ENCODE measurements around the gene ASB14.
"Not testable (repeated sequence)": the region's sequence is repeated elsewhere in the genome, so short reads cannot be mapped to it uniquely, and the experiment has no call there.

The ASB14 gene
- 0 to 2.3 (median 0.18) reads per million in 17 experiments for total RNA-seq

DNA sequence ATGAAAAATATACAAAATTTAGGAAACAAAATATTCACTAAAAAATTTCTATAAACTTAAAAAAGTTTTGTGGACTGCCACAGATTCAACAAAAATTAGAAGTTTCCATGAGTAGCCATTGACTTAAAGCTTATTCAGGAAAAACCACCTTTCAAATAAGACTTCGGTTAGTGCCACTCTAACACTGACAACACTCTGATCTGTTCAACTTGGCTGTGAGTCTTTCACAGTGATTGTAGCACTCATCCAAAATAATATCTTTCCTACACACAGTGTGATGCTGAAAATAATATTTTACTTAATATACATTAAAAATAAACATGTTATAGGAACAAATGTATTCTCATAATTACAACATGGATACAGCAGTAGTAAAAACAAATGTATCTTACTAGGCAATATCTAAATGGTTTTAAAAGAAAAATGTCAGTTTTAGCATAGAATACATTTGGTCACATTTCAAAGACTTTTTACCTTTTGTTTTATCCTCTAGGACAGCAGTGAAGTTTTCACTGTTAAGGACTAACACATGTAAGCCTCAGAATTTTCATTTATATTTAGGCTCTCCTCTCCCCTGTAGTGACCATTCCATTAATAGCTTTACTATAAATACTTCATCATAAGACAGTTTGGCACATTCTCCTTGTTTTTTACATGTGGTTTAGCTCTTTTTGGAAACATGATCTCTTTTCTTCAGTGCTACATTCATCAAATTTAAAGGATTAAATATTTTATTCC lies at the start of gene ASB14:
Gene ASB14, minus strand, starts transcription at position 527 of the 738 bp plus-strand sequence. CDS start 652 bp downstream, outside the sequence.
- DNase-seq = no peak

DNA sequence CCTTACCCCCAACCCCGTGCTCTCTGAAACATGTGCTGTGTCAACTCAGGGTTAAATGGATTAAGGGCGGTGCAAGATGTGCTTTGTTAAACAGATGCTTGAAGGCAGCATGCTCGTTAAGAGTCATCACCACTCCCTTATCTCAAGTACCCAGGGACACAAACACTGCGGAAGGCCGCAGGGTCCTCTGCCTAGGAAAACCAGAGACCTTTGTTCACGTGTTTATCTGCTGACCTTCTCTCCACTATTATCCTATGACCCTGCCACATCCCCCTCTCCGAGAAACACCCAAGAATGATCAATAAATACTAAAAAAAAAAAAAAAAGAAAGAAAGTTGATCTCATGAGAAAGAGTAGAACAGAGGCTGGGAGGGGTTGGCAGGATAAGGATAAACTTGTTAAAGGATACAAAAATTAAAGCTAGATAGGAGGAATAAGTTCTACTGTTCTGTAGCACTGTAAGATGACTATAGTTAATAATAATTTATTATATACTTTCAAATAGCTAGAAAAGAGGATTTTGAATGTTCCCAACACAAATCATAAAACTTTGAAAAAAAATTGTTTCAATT lies 46.7 kb upstream of the ASB14 start:
- DNase-seq = not testable (repeated sequence)

DNA sequence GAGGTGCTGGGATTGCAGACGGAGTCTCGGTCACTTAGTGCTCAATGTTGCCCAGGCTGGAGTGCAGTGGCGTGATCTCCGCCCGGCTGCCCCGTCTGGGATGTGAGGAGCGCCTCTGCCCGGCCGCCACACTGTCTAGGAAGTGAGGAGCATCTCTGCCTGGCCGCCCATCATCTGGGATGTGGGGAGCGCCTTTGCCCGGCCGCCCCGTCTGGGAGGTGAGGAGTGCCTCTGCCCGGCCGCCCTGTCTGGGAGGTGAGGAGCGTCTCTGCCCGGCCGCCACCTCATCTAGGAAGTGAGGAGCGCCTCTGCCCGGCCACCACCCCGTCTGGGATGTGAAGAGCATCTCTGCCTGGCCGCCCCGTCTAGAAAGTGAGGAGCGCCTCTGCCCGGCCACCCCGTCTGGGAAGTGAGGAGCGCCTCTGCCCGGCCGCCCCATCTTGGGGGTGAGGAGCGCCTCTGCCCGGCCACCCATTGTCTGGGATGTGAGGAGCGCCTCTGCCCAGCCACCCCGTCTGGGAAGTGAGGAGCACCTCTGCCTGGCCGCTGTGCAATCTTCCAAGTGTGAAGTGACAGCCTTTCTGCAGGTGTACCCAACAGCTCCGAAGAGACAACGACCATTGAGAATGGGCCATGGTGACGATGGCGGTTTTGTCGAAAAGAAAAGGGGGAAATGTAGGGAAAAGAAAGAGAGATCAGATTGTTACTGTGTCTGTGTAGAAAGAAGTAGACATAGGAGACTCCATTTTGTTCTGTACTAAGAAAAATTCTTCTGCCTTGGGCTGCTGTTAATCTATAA lies 46.0 kb upstream of the ASB14 start:
- DNase-seq = not testable (repeated sequence)

DNA sequence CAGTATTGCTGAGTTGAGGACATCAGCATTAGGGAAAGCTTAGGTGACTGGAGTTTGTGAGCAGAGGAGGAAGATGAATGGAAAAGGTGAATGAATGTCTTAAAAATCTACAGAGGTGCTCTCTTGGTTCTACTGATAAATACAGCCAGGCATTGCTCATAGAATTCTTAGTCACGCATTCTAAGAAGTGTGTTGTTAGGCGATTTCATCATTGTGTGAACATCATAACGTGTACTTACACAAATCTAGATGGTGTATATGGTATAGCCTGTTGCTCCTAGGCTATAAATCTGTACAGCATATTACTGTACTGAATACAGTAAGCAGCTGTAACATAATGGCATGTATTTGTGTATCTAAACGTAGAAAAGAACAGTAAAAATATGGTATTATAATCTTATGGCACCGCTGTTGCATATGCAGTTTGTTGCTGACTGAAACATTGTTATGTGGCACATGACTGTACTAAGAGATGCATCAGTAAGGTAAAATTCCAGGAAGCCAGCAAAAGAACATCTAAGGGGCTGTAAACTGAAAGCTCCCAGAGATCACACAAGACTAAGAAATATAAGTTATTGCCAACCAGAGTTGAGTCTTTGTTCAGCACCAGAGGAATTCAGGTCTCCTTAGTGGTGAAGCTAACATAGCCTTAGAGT lies 42.9 kb upstream of the ASB14 start:
- DNase-seq = no peak

DNA sequence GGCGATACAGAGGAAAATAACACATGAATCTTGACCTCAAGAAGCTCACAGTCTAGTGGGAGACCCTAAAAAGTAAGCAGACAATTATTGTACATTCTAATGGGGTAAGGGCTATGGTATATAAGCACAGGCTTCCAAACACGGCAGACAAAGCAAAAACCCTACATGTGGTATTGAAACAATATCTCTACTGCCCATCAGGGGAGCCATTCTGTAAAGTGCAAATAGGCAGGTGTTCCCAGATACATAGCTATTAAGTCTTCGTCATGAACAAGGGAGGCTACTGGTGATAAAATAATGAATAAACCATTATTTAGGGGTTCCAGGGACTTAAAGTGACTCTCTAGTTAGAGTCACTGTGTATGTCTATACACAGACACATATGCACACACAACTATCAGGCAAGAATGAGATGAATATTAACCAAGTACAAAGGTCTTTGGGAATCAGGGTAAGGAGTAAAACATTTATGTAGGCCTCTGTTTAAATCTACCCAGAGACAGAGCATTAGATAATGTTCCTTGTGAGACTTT lies 38.7 kb upstream of the ASB14 start:
- DNase-seq = no peak

DNA sequence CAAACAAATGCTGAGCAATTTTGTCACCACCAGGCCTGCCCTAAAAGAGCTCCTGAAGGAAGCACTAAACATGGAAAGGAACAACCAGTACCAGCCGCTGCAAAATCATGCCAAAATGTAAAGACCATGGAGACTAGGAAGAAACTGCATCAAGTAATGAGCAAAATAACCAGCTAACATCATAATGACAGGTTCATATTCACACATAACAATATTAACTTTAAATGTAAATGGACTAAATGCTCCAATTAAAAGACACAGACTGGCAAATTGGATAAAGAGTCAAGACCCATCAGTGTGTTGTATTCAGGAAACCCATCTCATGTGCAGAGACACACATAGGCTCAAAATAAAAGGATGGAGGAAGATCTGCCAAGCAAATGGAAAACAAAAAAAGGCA lies 34.0 kb upstream of the ASB14 start:
- DNase-seq = not testable (repeated sequence)

DNA sequence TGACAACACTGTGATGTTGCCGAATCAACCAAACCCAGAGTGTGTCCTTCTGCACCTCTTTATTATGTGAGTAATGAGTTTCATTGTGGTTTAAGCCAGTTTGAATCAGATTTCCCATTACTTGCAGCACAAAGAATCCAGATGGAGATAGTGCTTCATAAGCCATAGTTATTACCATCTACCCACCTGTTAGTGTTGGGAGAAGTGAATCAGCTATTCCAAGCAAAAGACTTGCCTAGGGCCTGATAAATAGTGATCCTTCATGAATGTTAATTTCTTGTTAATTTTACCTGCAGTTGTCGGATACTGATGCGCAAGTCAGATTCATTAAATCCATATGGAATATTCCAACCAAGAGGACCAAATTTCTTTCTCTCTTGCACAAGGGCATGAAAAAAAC lies 21.7 kb upstream of the ASB14 start:
- no peak for DNase-seq

DNA sequence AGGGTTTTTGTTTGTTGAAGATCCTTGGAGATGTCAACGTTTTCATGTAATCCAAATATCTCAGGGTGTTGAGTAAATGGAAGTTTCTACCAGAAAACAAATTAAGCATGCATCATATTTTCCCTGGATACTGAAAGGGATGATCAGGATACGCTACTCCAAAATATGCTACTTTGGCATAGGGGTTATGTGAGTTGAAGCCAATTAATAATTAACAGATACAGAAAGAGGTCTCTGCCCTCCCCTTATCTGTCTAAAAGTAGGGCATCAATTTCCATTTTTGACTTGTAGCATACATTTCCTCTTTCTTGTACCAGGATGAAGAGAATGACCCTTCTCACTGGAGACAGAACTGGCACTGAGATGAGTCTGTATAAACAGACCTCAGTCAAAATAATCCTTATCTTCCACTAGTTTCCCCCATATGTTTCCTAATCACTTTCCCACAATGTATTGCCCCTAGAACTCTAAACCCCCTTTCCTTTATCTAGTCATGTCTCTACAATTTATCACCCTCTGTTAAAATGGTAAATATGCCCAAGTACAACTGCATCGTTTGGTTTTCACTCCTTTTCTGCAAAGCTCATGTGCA lies 17.4 kb upstream of the ASB14 start:
- no peak for DNase-seq

DNA sequence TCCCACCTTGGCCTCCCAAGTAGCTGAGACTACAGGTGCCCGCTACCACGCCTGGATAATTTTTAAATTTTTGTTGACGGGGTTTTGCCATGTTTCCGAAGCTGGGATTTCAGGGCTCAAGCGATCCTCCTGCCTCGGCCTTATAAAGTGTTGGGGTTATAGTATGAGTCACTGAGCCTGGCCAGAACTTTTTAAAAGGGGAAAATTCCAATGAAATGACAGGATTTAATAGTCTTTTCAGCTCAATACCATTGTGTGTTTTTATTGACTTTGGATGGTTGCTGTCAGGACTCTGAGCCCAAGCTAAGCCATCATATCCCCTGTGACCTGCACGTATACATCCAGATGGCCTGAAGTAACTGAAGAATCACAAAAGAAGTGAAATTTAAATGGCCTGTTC lies 11.0 kb upstream of the ASB14 start:
- not testable (repeated sequence) for DNase-seq

DNA sequence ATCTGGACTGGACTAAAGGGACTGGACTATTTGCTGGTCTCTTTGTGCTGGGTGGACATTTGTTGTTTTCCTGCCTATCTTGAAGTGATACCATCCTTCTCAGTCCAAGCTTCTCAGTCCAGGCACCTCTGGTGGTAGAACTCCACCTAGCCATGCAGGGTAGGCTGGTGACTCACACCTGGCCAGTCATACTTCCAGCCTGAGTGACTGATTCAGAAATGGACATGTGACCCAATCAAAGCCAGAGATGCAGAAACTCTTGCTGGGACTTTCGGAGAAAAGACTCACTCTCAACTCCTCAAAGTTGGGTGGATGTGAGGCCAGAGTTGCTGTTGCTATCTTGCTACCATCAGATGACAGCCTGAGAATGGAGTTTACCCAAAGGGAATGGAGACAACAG lies 5.6 kb upstream of the ASB14 start:
- DNase-seq = no peak

DNA sequence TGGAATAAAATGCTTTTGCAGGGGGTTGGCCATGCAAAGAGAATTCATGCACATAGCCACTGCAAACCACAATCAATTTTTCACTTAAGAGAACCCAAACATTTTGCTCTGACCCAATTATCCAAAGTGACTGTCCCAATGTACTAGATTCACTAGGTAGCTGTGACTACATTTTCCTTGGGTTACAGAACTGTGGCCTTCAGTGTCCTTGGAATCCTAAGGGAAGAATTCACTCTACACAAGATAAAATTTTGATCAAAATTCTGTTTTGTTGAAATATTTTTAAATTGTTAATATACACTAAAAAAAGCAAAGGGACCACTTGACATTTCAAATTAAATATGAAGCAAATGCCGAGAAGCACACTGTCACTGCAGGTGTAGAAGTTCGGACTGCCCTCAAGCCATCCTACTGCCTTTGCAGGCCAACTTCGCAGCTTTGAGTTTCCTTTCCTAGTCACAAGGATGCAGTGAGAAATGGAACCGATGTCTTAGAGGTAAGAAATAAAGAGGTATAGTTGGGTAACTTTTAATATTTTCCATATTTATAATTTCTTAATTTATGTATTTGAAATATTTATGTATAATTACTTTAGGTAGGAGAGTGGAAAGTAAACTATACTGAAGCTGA lies 527 bp upstream of the ASB14 start:
- no peak for DNase-seq

DNA sequence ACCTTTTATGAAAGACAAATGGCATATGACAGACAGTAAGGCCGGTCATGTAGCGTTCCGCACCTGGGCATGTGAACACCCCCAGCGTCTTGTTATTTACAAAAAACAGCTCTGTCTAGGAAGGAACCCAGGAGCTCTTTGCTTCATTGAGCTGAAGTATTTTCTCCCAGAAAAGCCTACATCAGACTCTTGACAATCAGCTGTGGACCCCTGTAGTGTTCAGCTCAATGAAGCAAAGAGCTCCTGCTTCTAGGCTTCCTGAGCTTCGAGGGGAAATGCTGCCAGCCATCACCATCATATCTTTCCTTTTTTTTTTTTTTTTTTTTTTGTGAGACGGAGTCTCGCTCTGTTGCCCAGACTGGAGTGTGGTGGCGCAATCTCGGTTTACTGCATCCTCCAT lies 4.1 kb downstream of the ASB14 start:
- DNase-seq = no peak

DNA sequence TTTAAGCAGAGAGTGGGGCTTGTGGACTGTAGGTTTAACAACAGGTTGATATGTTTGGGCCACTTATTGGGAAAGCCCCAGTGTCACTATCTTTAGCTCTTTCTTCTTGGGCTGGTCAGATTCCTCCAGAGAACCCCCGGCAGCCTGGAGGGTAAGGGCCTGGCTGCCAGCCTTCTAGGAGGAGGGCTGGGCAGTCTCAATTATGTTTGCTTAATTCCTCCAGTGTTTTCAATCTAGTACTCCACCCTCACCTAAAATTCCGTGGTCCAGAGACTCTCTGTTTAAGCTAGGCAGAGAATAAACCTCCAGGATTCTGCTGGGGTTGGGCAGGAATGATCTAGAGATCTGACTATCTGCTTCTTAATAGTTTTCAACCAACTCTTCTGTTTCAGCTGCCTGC lies 5.3 kb downstream of the ASB14 start:
- DNase-seq = no peak

DNA sequence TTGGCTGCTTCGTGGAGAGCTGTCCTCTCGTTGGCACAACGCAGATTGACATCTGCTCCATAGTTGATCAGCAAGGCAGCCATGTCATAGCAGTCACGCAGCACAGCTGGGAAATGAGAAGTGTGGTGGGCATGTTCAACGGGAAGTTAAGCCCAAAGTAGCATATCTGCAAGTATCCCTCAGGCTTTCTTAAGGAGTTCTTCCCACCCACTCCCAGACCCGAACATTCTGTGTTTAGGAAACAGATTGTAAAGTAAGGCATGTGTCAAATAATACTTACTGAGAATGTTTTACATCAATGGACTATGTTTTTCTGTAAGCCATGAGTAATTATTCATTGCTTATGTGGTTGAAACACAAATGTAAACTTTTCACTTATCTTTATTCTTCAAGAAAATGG lies 9.2 kb downstream of the ASB14 start:
- DNase-seq = peak; percentile 2 to 21 (median 8)

DNA sequence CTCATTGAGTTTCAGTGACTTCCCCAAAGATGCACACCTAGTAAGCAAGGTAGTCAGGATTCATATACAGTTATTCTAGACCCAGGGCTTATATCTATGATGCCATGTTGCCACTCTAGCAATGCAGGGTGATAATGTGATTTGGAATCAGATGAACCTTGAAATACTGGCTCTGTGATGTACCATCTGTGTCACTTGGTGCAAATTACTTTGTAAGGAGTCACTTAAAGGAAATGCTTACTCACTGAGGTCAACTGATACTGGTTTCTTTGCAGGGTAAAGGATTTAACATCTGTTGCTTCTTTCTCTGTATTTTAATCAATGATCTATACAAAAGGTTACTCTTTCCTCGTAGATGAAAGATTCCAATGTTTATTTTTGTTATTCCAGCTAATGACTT lies 10.8 kb downstream of the ASB14 start:
- no peak for DNase-seq

DNA sequence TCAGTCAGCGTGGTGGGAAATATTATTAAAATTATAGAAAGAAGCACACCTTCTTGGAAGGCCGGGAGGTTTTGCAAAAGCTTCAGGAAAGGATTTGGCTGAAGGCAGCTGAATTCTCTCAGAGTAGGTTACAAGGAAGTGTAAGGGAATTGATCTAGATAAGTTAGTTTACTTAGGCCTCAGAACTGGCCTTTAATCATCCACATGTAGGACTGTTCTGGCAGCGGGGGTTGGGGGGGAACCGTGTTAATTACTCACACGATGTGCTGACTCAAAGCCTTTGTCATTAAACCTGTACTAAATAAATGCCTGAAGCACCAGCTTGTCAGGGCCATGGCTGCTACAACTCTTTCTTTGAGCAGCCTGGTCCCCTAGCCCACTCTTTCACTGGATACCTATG lies 12.8 kb downstream of the ASB14 start:
- no peak for DNase-seq

DNA sequence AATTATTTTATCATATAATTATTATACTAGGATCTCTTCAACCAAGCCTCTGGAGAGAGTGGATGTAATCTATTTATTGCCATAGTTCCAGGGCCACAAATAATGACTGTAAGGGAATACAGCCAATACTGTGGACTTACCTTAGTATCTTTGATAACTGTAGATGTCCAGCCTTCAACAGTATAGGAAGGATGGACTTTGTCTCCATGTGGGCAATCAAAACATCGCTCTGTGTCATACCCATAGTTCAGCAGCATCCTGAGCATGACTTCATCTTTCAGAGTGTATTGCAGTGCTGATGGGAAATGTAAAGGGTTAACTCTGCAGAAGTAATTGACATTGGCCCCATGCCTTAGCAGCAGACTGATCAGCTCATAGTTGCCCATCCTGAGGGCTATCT lies 14.2 kb downstream of the ASB14 start:
- no peak for DNase-seq

DNA sequence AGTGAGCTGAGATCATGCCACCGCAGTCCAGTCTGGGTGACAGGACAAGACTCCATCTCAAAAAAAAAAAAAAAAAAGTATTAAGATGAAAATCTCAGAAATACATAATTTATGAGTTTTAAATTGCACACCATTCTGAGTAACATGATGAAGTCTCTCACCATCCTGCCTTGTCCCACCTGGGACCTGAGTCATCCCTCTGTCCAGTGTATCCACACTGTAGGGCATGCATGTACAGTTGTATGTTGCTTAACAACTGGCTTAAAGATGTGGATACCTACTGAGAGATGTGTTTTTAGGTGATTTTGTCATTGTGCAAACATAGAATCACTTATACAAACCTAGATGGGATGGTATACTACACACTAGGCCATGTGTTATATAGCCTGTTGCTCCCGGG lies 17.1 kb downstream of the ASB14 start:
- DNase-seq = no peak

DNA sequence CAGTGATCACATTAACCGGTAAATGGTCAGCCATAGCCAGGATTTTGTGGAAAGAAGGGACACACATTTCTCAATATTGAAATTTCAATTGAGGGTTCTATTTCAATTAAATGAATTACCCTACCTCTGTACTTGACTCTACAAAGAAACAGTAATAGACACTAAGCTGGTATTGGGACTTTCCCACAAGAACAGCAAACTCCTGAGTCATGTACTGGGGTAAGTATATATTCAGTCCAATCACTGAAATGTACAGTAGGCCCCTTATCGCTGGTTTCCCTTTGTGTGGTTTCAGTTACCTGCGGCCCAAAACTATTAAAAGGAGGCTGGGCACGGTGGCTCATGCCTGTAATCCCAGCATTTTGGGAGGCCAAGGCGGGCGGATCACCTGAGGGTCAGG lies 17.6 kb downstream of the ASB14 start:
- no peak for DNase-seq

DNA sequence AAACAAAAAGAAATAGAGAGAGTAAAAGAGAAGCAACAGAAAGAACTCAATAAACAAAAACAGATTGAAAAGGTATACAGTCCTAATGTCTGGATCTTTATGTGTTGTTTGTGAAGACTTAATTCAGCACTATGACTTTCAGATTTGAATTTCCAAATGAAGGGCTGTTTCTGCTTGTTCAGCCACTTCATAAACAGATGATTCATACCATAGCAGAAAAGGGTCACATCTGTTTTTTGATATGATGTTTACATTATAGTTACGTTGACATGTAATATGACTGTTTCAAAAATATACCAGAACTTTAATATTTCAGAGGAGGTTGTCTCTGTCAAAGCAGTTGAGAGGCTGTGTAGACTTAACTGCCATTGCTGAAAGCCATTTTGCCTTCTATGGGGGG lies 24.1 kb downstream of the ASB14 start:
- no peak for DNase-seq

DNA sequence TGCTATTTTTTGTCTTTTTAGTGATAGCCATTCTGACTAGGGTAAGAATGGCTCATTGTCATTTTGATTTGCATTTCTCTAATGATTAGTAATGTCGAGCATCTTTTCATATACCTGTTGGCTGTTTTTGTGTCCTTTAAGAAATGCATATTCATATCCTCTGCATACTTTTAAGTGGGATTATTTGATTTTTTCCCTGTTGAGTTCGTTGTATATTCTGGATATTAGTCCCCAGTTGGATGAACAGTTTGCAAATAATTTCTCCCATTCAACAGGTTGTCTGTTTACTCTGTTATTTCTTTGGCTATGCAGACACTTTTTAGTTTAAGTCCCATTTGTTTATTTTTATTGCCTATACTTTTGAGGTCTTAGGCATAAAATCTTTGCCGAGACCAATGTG lies 30.6 kb downstream of the ASB14 start:
- no peak for DNase-seq

DNA sequence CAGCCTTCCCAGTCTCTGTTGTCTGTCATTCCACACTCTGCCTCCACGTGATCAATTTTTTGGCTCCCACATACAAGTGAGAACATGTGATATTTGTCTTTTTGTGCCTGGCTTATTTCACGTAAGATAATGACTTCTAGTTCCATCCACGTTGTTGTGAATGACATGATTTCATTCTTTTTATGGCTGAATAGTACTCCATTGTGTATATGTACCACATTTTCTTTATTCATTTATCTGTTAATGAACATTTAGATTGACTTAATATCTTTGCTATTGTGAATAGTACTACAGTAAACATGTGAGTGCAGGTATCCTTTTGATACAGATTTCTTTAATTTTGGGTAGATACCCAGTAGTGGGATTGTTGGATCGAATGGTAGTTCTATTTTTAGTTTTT lies 31.4 kb downstream of the ASB14 start:
- no peak for DNase-seq

Measured in suppressor macrophage (primary cell).